Measurements from ENCODE around the gene ICAM4.

GRCh38 chr19:10299545-10300458, 13.0 kb downstream of the ICAM4 start:
- TF ChIP-seq POLR2A (IDR thresholded peaks at IDR 0.05) = no peak
- TF ChIP-seq CTCF (IDR thresholded peaks at IDR 0.05) = no peak

Measured in Peyer's patch (tissue), 4 donors.